Fibroblast of skin of right biceps (primary cell): ENCODE measurements around the gene DOCK4.
"Not testable (repeated sequence)": the region's sequence is repeated elsewhere in the genome, so short reads cannot be mapped to it uniquely, and the experiment has no call there.

Source experiments
- DNase-seq: peaks from one replicate; pipeline ENCODE4 v3.0.0-alpha.2; 2013

DOCK4 gene

GRCh38 chr7:112128461-112129425, 77.5 kb downstream of the DOCK4 start:
- DNase-seq = not testable (repeated sequence)

GRCh38 chr7:112128041-112128440, 78.2 kb downstream of the DOCK4 start:
- not testable (repeated sequence) for DNase-seq

GRCh38 chr7:112125250-112125649, 80.9 kb downstream of the DOCK4 start:
- no peak for DNase-seq

- no peak for DNase-seq
Measured at GRCh38 chr7:112124061-112124766, 82.0 kb downstream of the DOCK4 start.

- DNase-seq = no peak
Measured at GRCh38 chr7:112122798-112123197, 83.4 kb downstream of the DOCK4 start.

- DNase-seq = no peak
Measured at GRCh38 chr7:112122144-112122543, 84.1 kb downstream of the DOCK4 start.

- no peak for DNase-seq
Measured at GRCh38 chr7:112121318-112121717, 84.9 kb downstream of the DOCK4 start.

GRCh38 chr7:112120696-112121217, 85.4 kb downstream of the DOCK4 start:
- no peak for DNase-seq

- no peak for DNase-seq
Measured at GRCh38 chr7:112118581-112119566, 87.3 kb downstream of the DOCK4 start.

GRCh38 chr7:112116894-112117293, 89.3 kb downstream of the DOCK4 start:
- no peak for DNase-seq

GRCh38 chr7:112116358-112116757, 89.8 kb downstream of the DOCK4 start:
- no peak for DNase-seq

- DNase-seq = no peak
Measured at GRCh38 chr7:112115880-112116279, 90.3 kb downstream of the DOCK4 start.

- DNase-seq = no peak
Measured at GRCh38 chr7:112113913-112114575, 92.2 kb downstream of the DOCK4 start.

- DNase-seq = peak; percentile 20
Measured at GRCh38 chr7:112112822-112113255, 93.4 kb downstream of the DOCK4 start.

GRCh38 chr7:112110651-112111050, 95.5 kb downstream of the DOCK4 start:
- DNase-seq = no peak

- DNase-seq = no peak
Measured at GRCh38 chr7:112110175-112110574, 96.0 kb downstream of the DOCK4 start.

GRCh38 chr7:112108981-112109380, 97.2 kb downstream of the DOCK4 start:
- DNase-seq = no peak

GRCh38 chr7:112105584-112106530, 100.3 kb downstream of the DOCK4 start:
- no peak for DNase-seq

- no peak for DNase-seq
Measured at GRCh38 chr7:112104120-112104519, 102.1 kb downstream of the DOCK4 start.

- peak; percentile 7 for DNase-seq
Measured at GRCh38 chr7:112103246-112103645, 103.0 kb downstream of the DOCK4 start.
